Measurements from ENCODE around the gene GPR42. TPM values are rescaled to one million over a fixed set of nuclear protein-coding genes. Genes with fewer than 3 reads are reported as not detected.

The GPR42 gene
- total and polyA plus RNA-seq, 10 of the 15 experiments (the other 5 are each of a cell fraction or from before 2014, with no cell fraction given), result 0.13 TPM; not detected in 9

- intact Hi-C loops (cut with micrococcal nuclease; ENCODE audit: unreplicated experiment), result loop anchor here (2.0 kb wide), 2 partner anchors 50 to 56 kb away; no protein-coding TSS in a partner anchor
- RAD21 ChIA-PET (ENCODE audit: unreplicated experiment), result interaction anchor here (1.0 to 5.8 kb wide), 12 partner anchors 9 to 86 kb away, joined by 3 to 56 read pairs (median 4); no protein-coding TSS in a partner anchor
- FAIRE-seq, result no peak
These were observed 38.3 kb downstream of the GPR42 start for GRCh38 chr19:35409191-35409590.

More at GRCh38 chr19:35409191-35409590, 38.3 kb downstream of the GPR42 start:
- Histone ChIP-seq H4K20me1 (ENCODE audit: control insufficient read depth, insufficient read depth) (no peaks in the 10 kb centered on the region), H3K79me2 (ENCODE audit: control insufficient read depth, insufficient read depth, low read length) (peaks cover 2% of the 10 kb centered on the region), H3K4me1 (ENCODE audit: control insufficient read depth, insufficient read depth, low read length) (peaks cover 35% of the 10 kb centered on the region), H3K4me2 (ENCODE audit: control insufficient read depth, insufficient read depth) (peak overlapping the region; percentile 78), H3K9me3 (replicated peaks; ENCODE audit: control insufficient read depth, insufficient read depth, low read length) (no peaks in the 10 kb centered on the region; the same call in 2 of the 3 replicates), H3K36me3 (ENCODE audit: control insufficient read depth in 2 of 2, insufficient read depth in 2 of 2, low read length in 1 of 2) (no peaks in the 10 kb centered on the region; a peak in 1 of 4 replicates), H2AFZ (ENCODE audit: control insufficient read depth, low read depth, low read length) (no peak overlapping the region), H3K27ac (ENCODE audit: control insufficient read depth, insufficient read depth) (peak overlapping the region; percentile 71), H3K4me3 (peak overlapping the region; percentile 59), H3K27me3 (replicated peaks in 1 of 2; ENCODE audit: control insufficient read depth in 2 of 2, insufficient read depth in 2 of 2, low read length in 1 of 2) (no peaks in the 10 kb centered on the region), H3K9ac (ENCODE audit: control insufficient read depth, insufficient read depth, low read length) (peak overlapping the region; percentile 30; the same call in 1 of the 2 replicates)
- in situ Hi-C loops (cut with MboI), result no loop called here
- TF ChIP-seq HCFC1 (IDR thresholded peaks at IDR 0.05; ENCODE audit: low read length) (no peak), BCLAF1 (IDR thresholded peaks at IDR 0.05) (no peak), SMC3 (IDR thresholded peaks at IDR 0.05; ENCODE audit: borderline replicate concordance, low read length) (no peak), LARP7 (IDR thresholded peaks at IDR 0.05) (no peak), MTA2 (IDR thresholded peaks at IDR 0.05; ENCODE audit: low read depth) (no peak), BRCA1 (IDR thresholded peaks at IDR 0.05; ENCODE audit: low read depth, low read length) (no peak), RFX5 (IDR thresholded peaks at IDR 0.05; ENCODE audit: low read depth, low read length) (no peak), MEF2B (IDR thresholded peaks at IDR 0.05; ENCODE audit: partially characterized antibody, poor library complexity, severe bottlenecking) (no peak), ESRRA (IDR thresholded peaks at IDR 0.05; ENCODE audit: low read length) (no peak), JUNB (IDR thresholded peaks at IDR 0.05) (no peak), EP300 (IDR thresholded peaks at IDR 0.05; ENCODE audit: borderline replicate concordance in 1 of 2, control insufficient read depth in 1 of 2, low read depth in 2 of 2, low read length in 2 of 2) (no peak), CBX5 (IDR thresholded peaks at IDR 0.05; ENCODE audit: low read depth) (no peak), ZNF384 (IDR thresholded peaks at IDR 0.05; ENCODE audit: borderline replicate concordance, low read depth, low read length) (no peak), MTA3 (IDR thresholded peaks at IDR 0.05; ENCODE audit: borderline replicate concordance, low read length) (no peak)
- ChIA-PET CTCF (interaction anchor here (0.9 to 2.1 kb wide), 4 partner anchors 51 to 99 kb away, joined by 3 to 8 read pairs (median 6); no protein-coding TSS in a partner anchor), POLR2A (interaction anchor here (1.2 to 1.7 kb wide), 5 partner anchors 10 to 77 kb away, joined by 3 to 5 read pairs (median 4); no protein-coding TSS in a partner anchor), SMC1A (ENCODE audit: uncharacterized antibody, unreplicated experiment) (interaction anchor here (1.0 to 10.6 kb wide), 11 partner anchors 8 to 62 kb away, joined by 3 to 152 read pairs (median 5); partner anchors contain the start of gene FFAR1)
- 72% methylated on average over 5 of the region's 5 CpGs for WGBS (ENCODE audit: insufficient coverage, insufficient replicate concordance, low lambda C conversion rate, missing lambda C conversion rate)
- BruUV-seq (replicated peaks), result no TSS peak
- DNase-seq (ENCODE audit: low read depth, low spot score) (no peak), ATAC-seq (no peak)

Data from GM12878 (cell line).